ENCODE results near the gene JUNB.

The JUNB gene

DNA sequence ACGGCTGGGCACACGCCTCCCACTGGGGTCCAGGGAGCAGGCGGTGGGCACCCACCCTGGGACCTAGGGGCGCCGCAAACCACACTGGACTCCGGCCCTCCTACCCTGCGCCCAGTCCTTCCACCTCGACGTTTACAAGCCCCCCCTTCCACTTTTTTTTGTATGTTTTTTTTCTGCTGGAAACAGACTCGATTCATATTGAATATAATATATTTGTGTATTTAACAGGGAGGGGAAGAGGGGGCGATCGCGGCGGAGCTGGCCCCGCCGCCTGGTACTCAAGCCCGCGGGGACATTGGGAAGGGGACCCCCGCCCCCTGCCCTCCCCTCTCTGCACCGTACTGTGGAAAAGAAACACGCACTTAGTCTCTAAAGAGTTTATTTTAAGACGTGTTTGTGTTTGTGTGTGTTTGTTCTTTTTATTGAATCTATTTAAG is 1.6 kb downstream of the JUNB start:
- H3K4me3 ChIP-seq (ENCODE audit: severe bottlenecking), result peak overlapping the region; percentile 81
- no peak for TF ChIP-seq CTCF (IDR thresholded peaks at IDR 0.05; ENCODE audit: poor library complexity, severe bottlenecking)
- DNase-seq (ENCODE audit: low spot score) (no peak), ATAC-seq (ENCODE audit: low read depth) (no peak)
- H3K27me3 ChIP-seq (ENCODE audit: insufficient read depth, poor library complexity, severe bottlenecking), result no peaks in the 10 kb centered on the region
- H3K4me1 ChIP-seq (ENCODE audit: insufficient read depth, poor library complexity, severe bottlenecking), result peaks cover 31% of the 10 kb centered on the region
- peaks cover 16% of the 10 kb centered on the region for H3K36me3 ChIP-seq (ENCODE audit: low read depth)
- H3K9me3 ChIP-seq (ENCODE audit: severe bottlenecking), result no peaks in the 10 kb centered on the region
- H3K27ac ChIP-seq (ENCODE audit: poor library complexity, severe bottlenecking), result peak overlapping the region; percentile 99

- Histone ChIP-seq H3K4me3 (ENCODE audit: severe bottlenecking) (peak overlapping the region; percentile 81), H3K36me3 (ENCODE audit: low read depth) (peaks cover 16% of the 10 kb centered on the region), H3K9me3 (ENCODE audit: severe bottlenecking) (no peaks in the 10 kb centered on the region), H3K27me3 (ENCODE audit: insufficient read depth, poor library complexity, severe bottlenecking) (no peaks in the 10 kb centered on the region), H3K27ac (ENCODE audit: poor library complexity, severe bottlenecking) (peak overlapping the region; percentile 99), H3K4me1 (ENCODE audit: insufficient read depth, poor library complexity, severe bottlenecking) (peaks cover 26% of the 10 kb centered on the region)
- no peak for TF ChIP-seq CTCF (IDR thresholded peaks at IDR 0.05; ENCODE audit: poor library complexity, severe bottlenecking)
- peak; percentile 90 for DNase-seq (ENCODE audit: low spot score)
- ATAC-seq (ENCODE audit: low read depth), result peak; percentile 26
Observed at GRCh38 chr19:12793290-12794195, 2.3 kb downstream of the JUNB start.

- no peak for ATAC-seq (ENCODE audit: low read depth)
- Histone ChIP-seq H3K9me3 (ENCODE audit: severe bottlenecking) (no peaks in the 10 kb centered on the region), H3K27me3 (ENCODE audit: insufficient read depth, poor library complexity, severe bottlenecking) (no peaks in the 10 kb centered on the region), H3K4me3 (ENCODE audit: severe bottlenecking) (peak overlapping the region; percentile 81), H3K27ac (ENCODE audit: poor library complexity, severe bottlenecking) (peak overlapping the region; percentile 99), H3K36me3 (ENCODE audit: low read depth) (peaks cover 22% of the 10 kb centered on the region), H3K4me1 (ENCODE audit: insufficient read depth, poor library complexity, severe bottlenecking) (peaks cover 18% of the 10 kb centered on the region)
- DNase-seq (ENCODE audit: low spot score), result no peak
- TF ChIP-seq CTCF (IDR thresholded peaks at IDR 0.05; ENCODE audit: poor library complexity, severe bottlenecking), result peak; percentile 11
Observed at GRCh38 chr19:12794196-12794941, 3.1 kb downstream of the JUNB start.

GRCh38 chr19:12794971-12795381 is 3.7 kb downstream of the JUNB start:
- no peaks in the 10 kb centered on the region for H3K9me3 ChIP-seq (ENCODE audit: severe bottlenecking)
- H3K36me3 ChIP-seq (ENCODE audit: low read depth), result peaks cover 28% of the 10 kb centered on the region
- no peak overlapping the region for H3K4me3 ChIP-seq (ENCODE audit: severe bottlenecking)
- no peak for TF ChIP-seq CTCF (IDR thresholded peaks at IDR 0.05; ENCODE audit: poor library complexity, severe bottlenecking)
- DNase-seq (ENCODE audit: low spot score), result no peak
- H3K27me3 ChIP-seq (ENCODE audit: insufficient read depth, poor library complexity, severe bottlenecking), result no peaks in the 10 kb centered on the region
- H3K4me1 ChIP-seq (ENCODE audit: insufficient read depth, poor library complexity, severe bottlenecking), result peaks cover 18% of the 10 kb centered on the region
- H3K27ac ChIP-seq (ENCODE audit: poor library complexity, severe bottlenecking), result peak overlapping the region; percentile 99
- no peak for ATAC-seq (ENCODE audit: low read depth)
